T follicular helper cell (primary cell): ENCODE results near the gene KIF5C.

Source experiments
- DNase-seq: peaks from one replicate; pipeline ENCODE4 v3.0.0-alpha.2; 2020; ENCODE audit warnings: low read depth

The KIF5C gene

GRCh38 chr2:149015926-149016563 lies 141.0 kb downstream of the KIF5C start:
- DNase-seq, result no peak

GRCh38 chr2:149017116-149017985 lies 142.3 kb downstream of the KIF5C start:
- DNase-seq, result peak; percentile 57

- DNase-seq, result no peak
Measured at GRCh38 chr2:149018981-149019380, 144.0 kb downstream of the KIF5C start.

- no peak for DNase-seq
Measured at GRCh38 chr2:149019768-149020167, 144.7 kb downstream of the KIF5C start.

- no peak for DNase-seq
Measured at GRCh38 chr2:149020432-149020851, 145.4 kb downstream of the KIF5C start.

- DNase-seq, result no peak
Measured at GRCh38 chr2:149021271-149021719, 146.3 kb downstream of the KIF5C start.

GRCh38 chr2:149021761-149022160 lies 146.7 kb downstream of the KIF5C start:
- DNase-seq, result no peak

GRCh38 chr2:149023091-149023490 lies 148.1 kb downstream of the KIF5C start:
- DNase-seq, result no peak

GRCh38 chr2:149027590-149028250 lies 152.7 kb downstream of the KIF5C start:
- DNase-seq, result no peak

GRCh38 chr2:149028377-149028776 lies 153.3 kb downstream of the KIF5C start:
- DNase-seq, result no peak

GRCh38 chr2:149028891-149029290 lies 153.9 kb downstream of the KIF5C start:
- DNase-seq, result no peak

GRCh38 chr2:149029307-149029965 lies 154.4 kb downstream of the KIF5C start:
- DNase-seq, result no peak

- no peak for DNase-seq
Measured at GRCh38 chr2:149031396-149031795, 156.4 kb downstream of the KIF5C start.

GRCh38 chr2:149033716-149034115 lies 158.7 kb downstream of the KIF5C start:
- DNase-seq, result no peak

- no peak for DNase-seq
Measured at GRCh38 chr2:149034406-149034805, 159.4 kb downstream of the KIF5C start.

- no peak for DNase-seq
Measured at GRCh38 chr2:149036507-149037293, 161.7 kb downstream of the KIF5C start.

GRCh38 chr2:149037851-149038250 lies 162.8 kb downstream of the KIF5C start:
- DNase-seq, result no peak

- DNase-seq, result no peak
Measured at GRCh38 chr2:149038442-149039212, 163.6 kb downstream of the KIF5C start, which contains the start of gene LYPD6B. Gene LYPD6B, plus strand, starts transcription at chr2:149038699. Its CDS starts 92,250 bp downstream, at chr2:149130949.

GRCh38 chr2:149039213-149039724 lies 164.2 kb downstream of the KIF5C start:
- no peak for DNase-seq

GRCh38 chr2:149040451-149040850 lies 165.4 kb downstream of the KIF5C start:
- DNase-seq, result no peak
